MM.1S (cell line): Measurements from ENCODE around the gene ECEL1.
A peak's percentile ranks its signal among the peaks of the same experiment; 100 is the strongest.
"Not testable (repeated sequence)": the region's sequence is repeated elsewhere in the genome, so short reads cannot be mapped to it uniquely, and the experiment has no call there.

ENCODE experiments used
- DNase-seq: peaks from one replicate; pipeline ENCODE4 v3.0.0-alpha.2; 2015
- H2AFZ ChIP-seq: fragments of 300-600 bp; sonication (generic); 2 replicates; pipeline ENCODE4 v1.6.0; 2016; ENCODE audit warnings: antibody characterized with exemption, low read length
- H3F3A ChIP-seq: fragments of 300-600 bp; sonication (generic); 2 replicates; pipeline ENCODE4 v1.6.1; 2016; ENCODE audit warnings: mild to moderate bottlenecking, antibody characterized with exemption, low read length, moderate library complexity, mixed read lengths; ENCODE audit not compliant: insufficient read depth
- H3K27ac ChIP-seq: fragments of 300-600 bp; sonication (generic); 2 replicates; pipeline ENCODE4 v1.5.1; 2016; ENCODE audit warnings: mild to moderate bottlenecking, low read length
- H3K27me3 ChIP-seq: fragments of 300-600 bp; sonication (generic); replicated peaks from 2 replicates; pipeline ENCODE4 v1.6.0; 2016; ENCODE audit warnings: low read length; ENCODE audit not compliant: insufficient read depth
- H3K36me3 ChIP-seq: fragments of 300-600 bp; sonication (generic); replicated peaks from 2 replicates; pipeline ENCODE4 v1.6.1; 2016; ENCODE audit warnings: mild to moderate bottlenecking, low read length, mixed read lengths; ENCODE audit not compliant: insufficient read depth
- H3K4me1 ChIP-seq: fragments of 300-600 bp; sonication (generic); 2 replicates; pipeline ENCODE4 v1.6.1; 2016; ENCODE audit warnings: low read length, mixed read lengths
- H3K4me2 ChIP-seq: fragments of 300-600 bp; sonication (generic); 2 replicates; pipeline ENCODE4 v1.6.0; 2016; ENCODE audit warnings: low read depth, low read length
- H3K4me3 ChIP-seq: fragments of 300-600 bp; sonication (generic); 2 replicates; pipeline ENCODE4 v1.5.1; 2016; ENCODE audit warnings: low read length, mixed read lengths
- H3K79me2 ChIP-seq: fragments of 300-600 bp; sonication (generic); 2 replicates; pipeline ENCODE4 v1.6.1; 2016; ENCODE audit warnings: mixed run types, low read length, mixed read lengths
- H3K9ac ChIP-seq: fragments of 300-600 bp; sonication (generic); 2 replicates; pipeline ENCODE4 v1.6.1; 2016; ENCODE audit warnings: low read length, mixed read lengths
- H3K9me2 ChIP-seq: fragments of 300-600 bp; sonication (generic); replicated peaks from 2 replicates; pipeline ENCODE4 v1.6.1; 2016; ENCODE audit warnings: mild to moderate bottlenecking, low read length, mixed read lengths; ENCODE audit not compliant: insufficient read depth
- H3K9me3 ChIP-seq: fragments of 300-600 bp; sonication (generic); replicated peaks from 2 replicates; pipeline ENCODE4 v1.6.1; 2016; ENCODE audit warnings: mild to moderate bottlenecking, low read length, mixed read lengths; ENCODE audit not compliant: insufficient read depth
- H4K20me1 ChIP-seq: fragments of 300-600 bp; sonication (generic); 2 replicates; pipeline ENCODE4 v1.6.1; 2016; ENCODE audit warnings: mild to moderate bottlenecking, low read length, moderate library complexity, mixed read lengths; ENCODE audit not compliant: insufficient read depth
- EZH2phosphoT487 ChIP-seq: fragments of 300-600 bp; sonication (generic); IDR thresholded peaks from 2 replicates; pipeline ENCODE4 v1.6.1; 2018; ENCODE audit warnings: antibody characterized with exemption, low read length
- TF ChIP-seq, protein P1 (sequence below): fragments of 300-600 bp; sonication (generic); IDR thresholded peaks from 2 replicates; pipeline ENCODE4 v1.5.1; 2016; ENCODE audit warnings: antibody characterized with exemption, low read length, mixed read lengths

ECEL1 gene

DNA sequence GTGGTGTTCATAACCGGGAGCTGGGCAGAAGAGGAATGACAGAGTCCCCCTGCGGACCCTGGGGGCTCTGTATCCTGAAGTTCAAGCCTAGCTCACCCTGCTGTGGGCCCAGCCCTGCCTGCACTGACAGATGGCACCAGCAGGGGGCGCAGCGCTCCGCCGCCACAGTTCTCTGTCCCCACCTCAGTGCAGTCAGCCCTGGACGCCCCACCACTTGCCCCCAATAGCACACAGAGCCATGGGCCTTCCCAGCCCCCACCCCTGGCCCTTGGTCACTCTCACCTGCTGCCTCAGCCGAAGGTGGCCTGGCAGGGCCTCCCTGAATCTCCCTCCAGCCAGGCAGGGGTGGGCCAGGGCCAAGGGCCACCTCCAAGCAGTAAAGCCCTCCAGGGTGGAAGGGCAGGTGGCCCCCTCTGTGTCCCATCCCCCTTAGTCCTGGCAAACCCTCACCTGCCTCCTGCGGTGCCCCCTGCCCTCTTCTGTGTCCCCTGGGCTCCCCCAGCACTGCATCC lies 41.3 kb downstream of the ECEL1 start:
- H3F3A ChIP-seq, H2AFZ ChIP-seq, H3K9me3 ChIP-seq, H3K9ac ChIP-seq, DNase-seq, H3K27me3 ChIP-seq, H4K20me1 ChIP-seq, H3K27ac ChIP-seq, H3K4me2 ChIP-seq, H3K36me3 ChIP-seq, H3K4me3 ChIP-seq, H3K4me1 ChIP-seq, H3K79me2 ChIP-seq, H3K9me2 ChIP-seq: not testable (repeated sequence)
- TF ChIP-seq, protein P1, sequence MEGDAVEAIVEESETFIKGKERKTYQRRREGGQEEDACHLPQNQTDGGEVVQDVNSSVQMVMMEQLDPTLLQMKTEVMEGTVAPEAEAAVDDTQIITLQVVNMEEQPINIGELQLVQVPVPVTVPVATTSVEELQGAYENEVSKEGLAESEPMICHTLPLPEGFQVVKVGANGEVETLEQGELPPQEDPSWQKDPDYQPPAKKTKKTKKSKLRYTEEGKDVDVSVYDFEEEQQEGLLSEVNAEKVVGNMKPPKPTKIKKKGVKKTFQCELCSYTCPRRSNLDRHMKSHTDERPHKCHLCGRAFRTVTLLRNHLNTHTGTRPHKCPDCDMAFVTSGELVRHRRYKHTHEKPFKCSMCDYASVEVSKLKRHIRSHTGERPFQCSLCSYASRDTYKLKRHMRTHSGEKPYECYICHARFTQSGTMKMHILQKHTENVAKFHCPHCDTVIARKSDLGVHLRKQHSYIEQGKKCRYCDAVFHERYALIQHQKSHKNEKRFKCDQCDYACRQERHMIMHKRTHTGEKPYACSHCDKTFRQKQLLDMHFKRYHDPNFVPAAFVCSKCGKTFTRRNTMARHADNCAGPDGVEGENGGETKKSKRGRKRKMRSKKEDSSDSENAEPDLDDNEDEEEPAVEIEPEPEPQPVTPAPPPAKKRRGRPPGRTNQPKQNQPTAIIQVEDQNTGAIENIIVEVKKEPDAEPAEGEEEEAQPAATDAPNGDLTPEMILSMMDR, result peak; percentile 39

DNA sequence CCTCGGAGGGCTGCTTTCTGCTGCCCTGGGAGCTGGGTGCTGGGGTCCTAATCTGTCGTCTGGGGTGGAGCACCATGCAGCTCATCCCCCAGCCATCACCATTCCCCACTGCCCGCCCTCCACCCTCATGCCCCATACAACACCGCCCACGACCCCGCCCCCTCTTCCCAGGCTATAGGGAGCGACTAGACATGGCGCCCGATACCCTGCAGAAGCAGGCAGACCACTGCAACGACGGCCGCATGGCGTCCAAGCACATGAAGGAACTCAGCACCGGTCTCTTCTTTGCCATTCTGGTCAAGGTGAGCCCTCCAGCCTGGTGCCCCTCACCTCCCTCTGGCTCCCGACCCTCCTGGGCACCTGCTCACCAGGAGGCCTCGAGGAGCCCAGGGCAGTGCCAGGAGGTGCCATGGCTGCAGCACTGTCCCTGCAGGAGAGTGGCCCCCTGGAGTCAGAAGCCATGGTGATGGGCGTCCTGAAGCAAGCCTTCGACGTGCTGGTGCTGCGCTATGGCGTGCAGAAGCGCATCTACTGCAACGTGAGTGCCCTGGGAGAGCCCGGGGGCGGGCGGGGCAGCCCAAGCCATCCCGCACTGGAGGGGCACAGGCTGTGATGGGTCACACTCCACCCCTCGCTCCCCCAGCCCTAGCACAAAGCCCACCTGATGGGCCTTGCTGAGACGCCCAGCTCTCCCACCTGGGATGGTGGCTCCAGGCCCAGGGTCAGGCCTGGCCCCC lies 42.3 kb downstream of the ECEL1 start:
- H3K4me3 ChIP-seq, DNase-seq, H3K27ac ChIP-seq, H4K20me1 ChIP-seq, H3K9me2 ChIP-seq, H3K9me3 ChIP-seq, H3K4me1 ChIP-seq, H3K4me2 ChIP-seq, H3K27me3 ChIP-seq, H3K79me2 ChIP-seq, H2AFZ ChIP-seq, H3K36me3 ChIP-seq, H3K9ac ChIP-seq, H3F3A ChIP-seq: not testable (repeated sequence)

DNA sequence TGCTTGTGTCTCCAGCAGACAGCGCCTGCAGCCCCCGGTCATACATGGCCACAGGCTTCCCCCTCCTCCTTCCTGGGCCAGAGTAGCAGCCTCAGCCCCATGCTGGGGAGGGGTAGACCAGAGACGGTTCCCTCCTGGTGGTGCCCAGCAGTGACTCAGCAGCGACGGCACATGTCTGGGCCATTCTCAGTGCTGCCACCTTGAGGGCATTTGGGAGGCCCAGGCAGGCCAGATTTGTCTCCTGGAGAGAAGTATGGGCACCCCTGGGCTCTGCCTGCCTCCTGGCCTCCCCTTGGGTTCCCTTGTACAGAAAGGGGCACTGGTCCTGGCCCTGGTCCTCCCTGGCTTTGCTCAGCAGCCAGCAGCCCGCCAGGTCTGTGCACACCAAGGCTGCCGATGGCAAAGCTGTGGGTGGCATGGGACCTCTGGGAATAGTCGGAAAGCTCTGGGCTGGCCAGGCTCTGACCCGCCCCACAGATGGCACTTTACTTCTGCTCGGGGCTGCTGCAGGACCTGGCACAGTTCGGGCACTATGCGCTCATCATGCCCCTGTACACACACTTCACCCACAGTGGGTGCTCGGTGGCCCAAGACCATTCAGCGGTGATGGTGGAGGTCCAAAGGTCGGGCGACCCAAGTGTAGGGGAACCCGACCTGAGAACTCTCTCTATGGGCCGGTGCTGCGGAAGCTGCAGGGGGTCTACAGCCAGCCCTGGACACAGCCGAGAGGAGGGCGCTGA lies 43.1 kb downstream of the ECEL1 start:
- Histone ChIP-seq H3K27ac (no peak overlapping the region), H2AFZ (peak overlapping the region; percentile 65), H4K20me1 (no peaks in the 10 kb centered on the region), H3F3A (no peaks in the 10 kb centered on the region), H3K9me3 (no peaks in the 10 kb centered on the region), H3K36me3 (no peaks in the 10 kb centered on the region), H3K79me2 (no peaks in the 10 kb centered on the region), H3K27me3 (no peaks in the 10 kb centered on the region), H3K4me3 (no peak overlapping the region), H3K4me1 (no peaks in the 10 kb centered on the region), H3K9me2 (no peaks in the 10 kb centered on the region), H3K9ac (no peak overlapping the region), H3K4me2 (no peak overlapping the region)
- TF ChIP-seq, protein P1, result peak; percentile 52
- TF ChIP-seq EZH2phosphoT487, result no peak
- peak; percentile 57 for DNase-seq

DNA sequence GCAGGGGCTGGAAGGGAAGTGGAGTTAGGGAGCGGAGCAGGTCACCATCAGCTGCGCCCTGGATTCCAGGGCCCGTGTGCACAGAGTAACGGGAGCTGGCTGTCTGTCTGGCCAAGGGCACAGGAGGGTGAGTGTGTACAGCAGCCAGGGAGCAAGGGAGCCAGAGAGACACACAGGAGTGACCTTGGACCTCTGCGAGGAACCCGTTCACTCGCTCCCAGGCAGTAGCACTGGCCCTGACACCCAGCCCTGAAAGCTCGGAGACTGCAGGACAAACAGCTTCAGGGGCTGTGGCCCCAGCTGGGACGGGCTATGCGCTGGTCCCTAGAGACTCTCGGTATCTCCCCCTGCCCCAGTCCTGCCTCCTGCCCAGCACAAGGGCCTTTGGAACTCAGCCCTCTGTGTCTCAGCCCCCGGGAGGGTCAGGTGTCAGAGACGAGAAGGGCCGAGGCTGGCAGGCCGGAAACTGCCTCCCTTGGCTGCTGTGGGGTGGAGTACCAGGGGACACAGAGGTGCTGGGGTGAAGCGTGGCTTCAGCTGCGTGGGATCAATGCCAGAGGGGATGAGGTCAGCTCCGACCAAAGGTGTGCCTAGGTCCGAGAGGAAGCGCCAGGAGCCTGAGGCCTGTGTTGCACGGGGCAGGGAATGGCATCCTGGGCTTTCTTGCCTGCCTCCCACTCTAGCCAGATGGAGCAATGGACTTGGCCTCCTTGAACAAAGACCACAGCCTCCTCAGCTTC lies 43.8 kb downstream of the ECEL1 start:
- not testable (repeated sequence) for H3F3A ChIP-seq, H3K9ac ChIP-seq, H3K9me3 ChIP-seq, H3K36me3 ChIP-seq, H3K9me2 ChIP-seq, H3K79me2 ChIP-seq, H3K27ac ChIP-seq, H3K4me1 ChIP-seq, DNase-seq, H4K20me1 ChIP-seq, H3K4me3 ChIP-seq, H3K27me3 ChIP-seq, H3K4me2 ChIP-seq
- peak overlapping the region; percentile 65 for H2AFZ ChIP-seq

DNA sequence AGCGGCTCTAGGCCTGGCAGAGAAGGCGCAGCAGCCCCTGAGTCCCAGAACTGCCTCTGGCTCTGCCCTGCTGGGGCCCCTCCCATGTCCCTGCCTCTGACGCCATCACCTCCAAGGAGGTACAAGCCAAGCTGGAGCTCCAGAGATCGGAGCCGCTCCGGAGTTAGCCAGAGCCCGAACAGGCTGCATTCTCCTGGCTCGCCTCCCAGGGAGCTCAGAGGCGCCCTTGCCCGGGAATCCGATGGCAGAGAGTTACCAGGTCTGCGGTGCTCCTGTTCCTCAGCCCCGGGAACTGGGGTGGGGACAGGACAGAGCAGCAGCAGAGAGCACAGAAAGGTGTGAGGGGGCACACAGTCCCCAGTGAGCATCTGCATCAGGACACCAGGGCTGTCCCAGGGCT lies 44.6 kb downstream of the ECEL1 start:
- H3K4me3 ChIP-seq, H3K4me2 ChIP-seq, H3K27me3 ChIP-seq: not testable (repeated sequence)

DNA sequence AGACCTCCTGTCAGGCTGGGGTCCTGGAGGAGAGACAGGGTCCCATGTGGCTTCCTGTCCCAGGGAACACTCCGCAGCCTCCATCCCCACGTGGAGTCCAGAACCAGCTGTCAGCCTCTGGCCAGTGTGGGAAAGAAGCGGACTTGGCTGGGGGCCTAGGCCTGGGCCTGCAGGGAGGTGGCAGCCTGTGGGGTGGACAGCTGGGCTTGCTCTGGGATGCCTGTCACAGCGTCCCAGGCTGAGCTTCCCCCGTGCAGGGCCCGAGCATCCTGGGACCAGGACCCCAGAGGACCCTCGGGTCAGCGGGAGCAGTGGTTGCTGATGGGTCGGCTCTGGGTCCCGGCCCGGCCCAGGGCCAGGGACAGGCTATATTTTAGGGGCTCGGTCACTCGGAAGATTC lies 45.2 kb downstream of the ECEL1 start:
- H3K36me3 ChIP-seq, H3K27ac ChIP-seq, H3K4me3 ChIP-seq, H3K27me3 ChIP-seq, H3K4me1 ChIP-seq, H3K9me2 ChIP-seq, H3K79me2 ChIP-seq, H4K20me1 ChIP-seq, H3K4me2 ChIP-seq, DNase-seq, H3F3A ChIP-seq, H3K9me3 ChIP-seq, H2AFZ ChIP-seq, H3K9ac ChIP-seq: not testable (repeated sequence)

More for the DNA sequence above, 44.6 kb downstream of the ECEL1 start:
- not testable (repeated sequence) for H3K79me2 ChIP-seq, H3K9me2 ChIP-seq, H3F3A ChIP-seq, DNase-seq, H3K36me3 ChIP-seq, H3K9ac ChIP-seq, H2AFZ ChIP-seq, H3K27ac ChIP-seq, H3K9me3 ChIP-seq, H4K20me1 ChIP-seq, H3K4me1 ChIP-seq
